ENCODE results near the gene RPL39L.

RPL39L gene

DNA sequence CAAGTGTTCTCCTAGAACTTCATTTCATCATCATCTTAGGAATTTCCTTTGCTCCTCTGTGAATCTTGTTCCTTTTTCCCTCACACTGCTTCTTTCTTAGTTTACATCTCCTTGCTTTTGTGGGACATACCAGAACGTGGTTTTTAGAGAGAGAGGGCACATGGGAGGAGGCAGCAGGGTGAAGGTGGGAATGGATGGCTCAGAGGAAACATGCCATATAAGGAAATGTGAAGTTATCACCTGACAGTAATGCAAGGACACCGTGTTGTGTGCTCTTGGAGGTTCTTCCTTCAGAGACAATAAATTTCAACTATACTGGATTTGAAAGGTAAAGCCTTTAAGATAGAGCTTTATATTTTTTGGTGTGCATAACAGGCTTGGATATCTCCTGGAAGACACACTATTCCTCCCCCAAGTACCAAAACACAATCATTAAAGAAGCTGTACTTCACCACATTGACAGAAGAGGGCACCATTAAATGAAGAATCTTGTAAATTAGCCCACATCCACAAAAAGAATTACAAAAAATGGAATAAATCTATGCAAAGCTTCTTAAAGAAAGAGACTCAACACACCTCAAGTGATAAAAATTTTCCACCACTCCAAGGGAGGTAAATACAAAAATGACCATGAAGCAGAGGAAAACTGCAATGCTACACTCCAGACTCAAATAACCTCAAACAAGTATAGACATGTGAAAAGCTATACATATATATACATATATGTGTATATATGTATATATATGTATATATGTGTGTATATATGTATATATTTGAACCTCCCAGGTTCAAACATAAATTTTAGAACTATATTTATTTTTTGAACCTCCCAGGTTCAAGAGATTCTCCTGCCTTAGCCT lies 26.1 kb downstream of the RPL39L start:
- peak overlapping the region; percentile 44 for H3K4me2 ChIP-seq (ENCODE audit: low read length)
- no peak overlapping the region for H3K27ac ChIP-seq (ENCODE audit: low read depth, low read length)
- no peaks in the 10 kb centered on the region for H4K20me1 ChIP-seq (ENCODE audit: control insufficient read depth, insufficient read depth, low read depth, low read length)
- no peaks in the 10 kb centered on the region for H3K79me2 ChIP-seq (ENCODE audit: control insufficient read depth, low read length)
- H3K9me2 ChIP-seq (replicated peaks; ENCODE audit: control insufficient read depth, low read length): no peaks in the 10 kb centered on the region
- H3K27me3 ChIP-seq (ENCODE audit: control insufficient read depth, low read length): no peaks in the 10 kb centered on the region
- peaks cover 19% of the 10 kb centered on the region for H3K4me1 ChIP-seq (ENCODE audit: control insufficient read depth, low read length)
- peaks cover 22% of the 10 kb centered on the region for H3F3A ChIP-seq (ENCODE audit: control insufficient read depth, insufficient read depth)
- no peaks in the 10 kb centered on the region for H3K9me3 ChIP-seq (ENCODE audit: control insufficient read depth, insufficient read depth, low read length)
- no peak overlapping the region for H3K4me3 ChIP-seq (ENCODE audit: low read length)
- TF ChIP-seq, protein P1, sequence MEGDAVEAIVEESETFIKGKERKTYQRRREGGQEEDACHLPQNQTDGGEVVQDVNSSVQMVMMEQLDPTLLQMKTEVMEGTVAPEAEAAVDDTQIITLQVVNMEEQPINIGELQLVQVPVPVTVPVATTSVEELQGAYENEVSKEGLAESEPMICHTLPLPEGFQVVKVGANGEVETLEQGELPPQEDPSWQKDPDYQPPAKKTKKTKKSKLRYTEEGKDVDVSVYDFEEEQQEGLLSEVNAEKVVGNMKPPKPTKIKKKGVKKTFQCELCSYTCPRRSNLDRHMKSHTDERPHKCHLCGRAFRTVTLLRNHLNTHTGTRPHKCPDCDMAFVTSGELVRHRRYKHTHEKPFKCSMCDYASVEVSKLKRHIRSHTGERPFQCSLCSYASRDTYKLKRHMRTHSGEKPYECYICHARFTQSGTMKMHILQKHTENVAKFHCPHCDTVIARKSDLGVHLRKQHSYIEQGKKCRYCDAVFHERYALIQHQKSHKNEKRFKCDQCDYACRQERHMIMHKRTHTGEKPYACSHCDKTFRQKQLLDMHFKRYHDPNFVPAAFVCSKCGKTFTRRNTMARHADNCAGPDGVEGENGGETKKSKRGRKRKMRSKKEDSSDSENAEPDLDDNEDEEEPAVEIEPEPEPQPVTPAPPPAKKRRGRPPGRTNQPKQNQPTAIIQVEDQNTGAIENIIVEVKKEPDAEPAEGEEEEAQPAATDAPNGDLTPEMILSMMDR (IDR thresholded peaks at IDR 0.05; ENCODE audit: low read depth, low read length, poor library complexity, severe bottlenecking): peak; percentile 83
- no peak for TF ChIP-seq EZH2phosphoT487 (IDR thresholded peaks at IDR 0.05; ENCODE audit: borderline replicate concordance, low read length)
- H3K36me3 ChIP-seq (ENCODE audit: control insufficient read depth, low read length): peaks cover 7% of the 10 kb centered on the region; the same call in 1 of the 2 replicates

DNA sequence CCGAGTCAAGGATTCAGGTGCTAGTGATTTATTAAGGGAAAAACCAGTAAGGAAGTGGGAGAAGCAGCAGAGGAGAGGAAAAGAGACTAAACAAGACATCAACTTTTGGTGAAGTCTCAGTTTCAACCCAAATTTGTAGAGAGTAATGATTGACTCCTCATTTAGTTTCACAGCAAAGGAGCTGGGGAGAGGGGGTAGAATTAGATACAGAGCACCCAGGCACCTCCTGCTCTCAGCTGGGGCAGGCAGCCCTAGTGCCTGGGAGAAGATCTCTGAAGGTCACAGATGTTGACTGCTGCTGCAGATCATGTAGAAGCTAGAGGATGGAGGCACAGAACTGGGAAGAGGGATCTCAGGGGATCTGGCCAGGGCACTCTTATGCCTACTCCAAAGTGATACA lies 29.1 kb downstream of the RPL39L start:
- no peak overlapping the region for H3K4me2 ChIP-seq (ENCODE audit: low read length)
- peaks cover 10% of the 10 kb centered on the region for H3F3A ChIP-seq (ENCODE audit: control insufficient read depth, insufficient read depth)
- no peaks in the 10 kb centered on the region for H3K9me3 ChIP-seq (ENCODE audit: control insufficient read depth, insufficient read depth, low read length)
- no peak overlapping the region for H3K27ac ChIP-seq (ENCODE audit: low read depth, low read length)
- no peaks in the 10 kb centered on the region for H3K9me2 ChIP-seq (replicated peaks; ENCODE audit: control insufficient read depth, low read length)
- H3K4me1 ChIP-seq (ENCODE audit: control insufficient read depth, low read length): peaks cover 16% of the 10 kb centered on the region
- TF ChIP-seq, protein P1 (IDR thresholded peaks at IDR 0.05; ENCODE audit: low read depth, low read length, poor library complexity, severe bottlenecking): no peak
- no peak for TF ChIP-seq EZH2phosphoT487 (IDR thresholded peaks at IDR 0.05; ENCODE audit: borderline replicate concordance, low read length)
- no peaks in the 10 kb centered on the region for H3K79me2 ChIP-seq (ENCODE audit: control insufficient read depth, low read length)
- H3K36me3 ChIP-seq (ENCODE audit: control insufficient read depth, low read length): no peaks in the 10 kb centered on the region
- H3K27me3 ChIP-seq (ENCODE audit: control insufficient read depth, low read length): no peaks in the 10 kb centered on the region
- H4K20me1 ChIP-seq (ENCODE audit: control insufficient read depth, insufficient read depth, low read depth, low read length): no peaks in the 10 kb centered on the region
- H3K4me3 ChIP-seq (ENCODE audit: low read length): no peak overlapping the region

DNA sequence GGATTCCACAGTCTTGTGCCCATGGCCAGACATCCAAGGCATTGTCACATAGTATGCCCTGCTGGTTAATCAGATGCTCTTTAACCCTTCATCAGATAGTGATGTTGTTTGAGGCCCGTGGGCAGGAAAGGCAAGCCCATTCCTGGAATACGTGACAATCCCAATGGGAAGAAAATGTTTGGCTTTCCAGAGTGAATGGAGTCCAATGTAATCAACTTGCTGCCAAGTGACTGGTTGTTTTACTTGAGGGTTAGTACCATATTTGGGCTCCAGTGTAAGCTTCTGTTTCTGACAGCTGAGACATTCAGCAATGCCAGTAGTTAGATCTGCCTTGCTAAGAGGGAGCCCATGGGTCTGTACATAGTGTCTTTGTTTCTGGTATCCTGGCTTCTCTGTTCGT lies 31.3 kb downstream of the RPL39L start:
- Histone ChIP-seq H3K27ac (ENCODE audit: low read depth, low read length) (no peak overlapping the region), H3K36me3 (ENCODE audit: control insufficient read depth, low read length) (no peaks in the 10 kb centered on the region), H3F3A (ENCODE audit: control insufficient read depth, insufficient read depth) (no peaks in the 10 kb centered on the region)

More for the DNA sequence above, 31.3 kb downstream of the RPL39L start:
- Histone ChIP-seq H3K9me2 (replicated peaks; ENCODE audit: control insufficient read depth, low read length) (no peaks in the 10 kb centered on the region), H3K79me2 (ENCODE audit: control insufficient read depth, low read length) (no peaks in the 10 kb centered on the region), H3K4me3 (ENCODE audit: low read length) (no peak overlapping the region), H3K4me2 (ENCODE audit: low read length) (no peak overlapping the region), H4K20me1 (ENCODE audit: control insufficient read depth, insufficient read depth, low read depth, low read length) (no peaks in the 10 kb centered on the region), H3K4me1 (ENCODE audit: control insufficient read depth, low read length) (peaks cover 11% of the 10 kb centered on the region), H3K9me3 (ENCODE audit: control insufficient read depth, insufficient read depth, low read length) (no peaks in the 10 kb centered on the region), H3K27me3 (ENCODE audit: control insufficient read depth, low read length) (no peaks in the 10 kb centered on the region)
- TF ChIP-seq, protein P1 (IDR thresholded peaks at IDR 0.05; ENCODE audit: low read depth, low read length, poor library complexity, severe bottlenecking): no peak
- no peak for TF ChIP-seq EZH2phosphoT487 (IDR thresholded peaks at IDR 0.05; ENCODE audit: borderline replicate concordance, low read length)

Measured in DOHH2 (cell line).